Activated gamma-delta T cell (primary cell): Measurements from ENCODE around the gene BICDL2.

Source experiments
- DNase-seq: peaks from one replicate; lab custom pipeline; 2025; lab: John Stamatoyannopoulos, UW

Gene BICDL2

DNA sequence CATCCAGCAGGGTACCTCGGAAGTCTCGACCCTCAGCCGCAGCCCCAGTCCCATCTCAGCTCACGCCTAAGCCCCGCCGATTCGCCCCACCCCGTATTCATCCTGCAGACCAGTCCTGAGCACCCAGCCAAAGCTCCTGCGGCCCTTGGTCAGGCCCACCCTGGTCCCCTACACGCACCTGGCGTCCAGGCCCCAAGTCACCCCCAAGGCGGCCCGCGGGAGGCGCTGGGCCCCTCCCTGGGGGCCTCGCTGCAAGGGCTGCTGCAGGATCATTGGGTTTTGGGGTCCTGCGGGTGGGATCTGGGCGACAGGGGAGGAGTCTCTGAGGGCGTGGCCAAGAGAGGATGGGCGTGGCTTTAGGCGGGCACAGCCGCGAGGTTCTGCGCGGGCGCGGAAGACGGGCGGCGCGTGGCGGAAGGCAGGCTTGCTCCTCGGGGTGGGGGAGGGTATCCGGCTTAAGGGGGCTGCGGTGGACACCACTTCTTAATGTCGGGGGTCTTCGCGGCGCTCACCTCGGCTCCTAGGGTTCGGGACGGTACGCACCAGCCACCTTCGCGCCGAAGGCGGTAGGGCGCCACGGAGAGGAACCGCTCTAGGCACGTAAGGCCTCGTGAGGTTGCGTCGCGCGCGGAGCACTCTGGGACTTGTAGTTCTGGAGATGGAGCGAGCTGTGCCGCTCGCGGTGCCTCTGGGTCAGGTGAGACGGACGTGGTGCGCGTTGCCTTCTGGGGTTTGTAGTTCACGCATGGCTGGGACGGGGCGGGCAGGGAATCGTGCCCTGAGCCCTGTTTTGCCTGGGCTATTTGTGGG is 12.9 kb downstream of the BICDL2 start, which contains the start of the genes HCFC1R1 and THOC6:
Gene HCFC1R1 (minus strand): TSS at position 274 of the 810 bp plus-strand sequence. CDS start 1 bp downstream, at position 273.
Gene THOC6 (plus strand): TSS at position 367 of the 810 bp plus-strand sequence. CDS start 292 bp downstream, at position 659.
- peak; percentile 83 for DNase-seq

DNA sequence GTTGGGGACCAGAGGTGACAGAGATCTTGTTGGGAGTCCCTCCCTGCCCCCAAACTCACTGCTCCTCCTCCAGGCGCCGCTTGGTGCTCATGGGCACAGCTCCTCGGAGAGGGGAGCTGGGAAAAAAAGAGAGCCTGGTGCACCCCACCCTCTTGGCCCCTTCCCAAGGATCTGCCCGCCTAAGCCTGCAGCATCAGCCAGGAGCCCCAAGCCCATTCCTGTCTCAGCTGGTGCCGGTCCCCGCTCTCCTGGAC is 13.4 kb downstream of the BICDL2 start:
- DNase-seq, result no peak

DNA sequence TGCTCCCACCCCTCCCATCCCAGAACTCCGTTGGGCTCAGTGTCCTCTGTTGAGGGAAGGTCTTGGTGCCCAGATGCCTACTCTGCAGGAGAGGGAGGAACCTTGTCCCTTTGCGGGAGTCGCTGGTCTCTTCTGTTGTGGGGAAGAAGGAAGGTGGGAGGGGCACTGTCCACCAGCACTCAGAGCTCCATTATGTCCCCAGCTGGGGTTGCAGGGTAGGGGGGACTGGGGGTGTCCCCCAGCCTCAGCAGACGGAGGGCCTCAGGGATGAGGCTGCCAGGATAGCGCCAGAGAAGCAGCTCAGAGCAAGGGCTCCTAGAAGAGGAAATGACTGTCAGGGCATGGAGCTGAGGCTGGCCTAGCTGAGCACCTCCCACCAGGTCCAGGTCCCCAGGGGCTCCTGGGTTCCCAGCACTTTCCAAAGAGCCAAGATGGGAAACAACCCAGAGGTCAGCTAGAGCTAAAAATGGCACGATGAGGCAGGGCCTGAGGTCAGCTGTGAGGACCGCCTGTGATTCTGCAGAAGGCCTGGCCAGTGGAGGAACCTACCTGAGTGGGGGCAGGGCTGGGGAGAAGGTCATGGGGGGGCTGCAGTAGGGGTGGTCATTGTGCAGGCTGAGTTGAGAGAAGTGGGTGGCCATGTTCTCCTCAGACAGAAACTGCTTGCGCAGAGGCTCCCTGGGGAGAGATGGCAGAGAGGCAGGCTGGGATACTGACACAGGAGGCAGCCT is 13.9 kb downstream of the BICDL2 start:
- no peak for DNase-seq

DNA sequence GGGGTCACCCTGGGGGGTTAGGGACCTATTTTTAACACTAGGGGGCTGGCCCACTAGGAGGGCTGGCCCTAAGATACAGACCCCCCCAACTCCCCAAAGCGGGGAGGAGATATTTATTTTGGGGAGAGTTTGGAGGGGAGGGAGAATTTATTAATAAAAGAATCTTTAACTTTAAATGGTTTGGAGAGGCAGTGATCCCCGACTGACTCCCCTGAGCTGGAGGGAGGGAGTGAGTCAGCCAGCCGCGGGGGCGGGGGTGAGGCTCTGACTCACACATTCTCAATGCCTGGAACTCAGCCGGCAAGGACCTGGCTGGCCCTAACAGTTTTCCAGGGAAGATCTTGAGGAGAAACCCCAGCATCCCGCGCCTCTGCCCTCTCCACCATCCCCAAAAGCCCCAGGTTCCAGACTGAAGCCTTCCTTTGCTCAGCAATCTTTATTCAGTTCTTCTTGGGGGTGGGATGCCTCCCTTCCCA is 14.5 kb downstream of the BICDL2 start:
- peak; percentile 70 for DNase-seq

DNA sequence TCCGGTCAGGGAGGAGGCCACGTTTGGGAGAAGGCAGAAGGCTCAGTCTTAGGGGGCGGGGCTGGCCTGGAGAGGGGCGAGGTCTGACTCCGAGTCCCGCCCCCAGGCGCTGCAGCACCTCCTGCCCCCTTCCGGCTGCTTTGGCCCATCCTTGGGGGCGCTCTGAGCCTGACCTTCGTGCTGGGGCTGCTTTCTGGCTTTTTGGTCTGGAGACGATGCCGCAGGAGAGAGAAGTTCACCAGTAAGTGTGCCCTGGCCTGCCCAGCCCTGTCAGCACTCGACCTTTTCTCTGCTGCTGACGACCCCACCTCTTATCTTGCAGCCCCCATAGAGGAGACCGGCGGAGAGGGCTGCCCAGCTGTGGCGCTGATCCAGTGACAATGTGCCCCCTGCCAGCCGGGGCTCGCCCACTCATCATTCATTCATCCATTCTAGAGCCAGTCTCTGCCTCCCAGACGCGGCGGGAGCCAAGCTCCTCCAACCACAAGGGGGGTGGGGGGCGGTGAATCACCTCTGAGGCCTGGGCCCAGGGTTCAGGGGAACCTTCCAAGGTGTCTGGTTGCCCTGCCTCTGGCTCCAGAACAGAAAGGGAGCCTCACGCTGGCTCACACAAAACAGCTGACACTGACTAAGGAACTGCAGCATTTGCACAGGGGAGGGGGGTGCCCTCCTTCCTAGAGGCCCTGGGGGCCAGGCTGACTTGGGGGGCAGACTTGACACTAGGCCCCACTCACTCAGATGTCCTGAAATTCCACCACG is 15.1 kb downstream of the BICDL2 start:
- DNase-seq, result peak; percentile 48

DNA sequence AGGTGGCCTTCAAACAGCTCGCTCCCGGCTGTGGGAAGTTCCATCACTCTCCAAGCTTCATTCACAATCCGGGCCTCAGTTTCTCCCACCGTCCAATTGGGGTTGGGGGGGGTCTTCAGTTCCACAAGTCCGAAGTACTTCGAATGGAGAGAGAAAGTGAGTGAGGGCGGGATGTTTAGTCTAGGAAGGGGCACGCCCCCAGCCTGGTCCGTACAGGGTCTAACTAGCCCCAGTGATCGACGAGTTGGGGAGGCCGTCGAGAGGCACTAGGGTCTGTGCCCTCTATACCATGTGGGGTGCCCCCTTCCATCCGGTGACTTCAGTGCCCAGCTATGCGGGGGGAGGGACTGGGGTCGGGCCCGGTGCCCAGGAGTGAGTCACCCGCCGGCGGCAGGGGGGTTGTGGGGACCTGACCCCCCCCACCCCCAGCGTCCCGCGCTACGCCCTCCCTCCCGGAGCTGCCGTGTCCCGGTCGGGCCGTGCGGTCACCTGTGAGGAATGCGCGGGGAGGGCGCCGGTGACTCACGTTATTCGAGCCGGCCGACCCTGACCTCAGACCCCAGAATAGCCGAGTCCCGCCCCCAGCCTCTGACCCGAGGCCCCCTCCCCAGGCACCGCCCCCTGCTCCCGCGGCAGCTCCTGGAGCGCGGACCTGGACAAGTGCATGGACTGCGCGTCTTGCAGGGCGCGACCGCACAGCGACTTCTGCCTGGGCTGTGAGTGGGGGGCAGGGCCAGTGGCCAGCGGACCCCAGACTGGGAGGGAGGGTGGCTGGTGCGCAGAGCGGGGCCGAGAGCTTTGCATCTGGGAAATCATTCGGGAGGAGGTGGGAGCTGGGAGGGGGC is 15.9 kb downstream of the BICDL2 start:
- peak; percentile 76 for DNase-seq

DNA sequence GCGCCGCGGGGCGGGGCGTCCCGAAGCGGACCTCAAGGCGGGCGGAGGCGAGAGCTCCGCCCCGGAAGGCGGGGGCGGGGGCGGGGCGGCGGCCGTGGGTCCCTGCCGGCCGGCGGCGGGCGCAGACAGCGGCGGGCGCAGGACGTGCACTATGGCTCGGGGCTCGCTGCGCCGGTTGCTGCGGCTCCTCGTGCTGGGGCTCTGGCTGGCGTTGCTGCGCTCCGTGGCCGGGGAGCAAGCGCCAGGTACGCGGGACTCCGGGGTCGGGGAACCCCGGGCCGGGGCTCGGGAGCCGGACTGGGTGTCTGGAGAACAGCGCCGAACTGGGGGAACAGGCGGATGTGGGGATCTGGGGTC is 16.5 kb downstream of the BICDL2 start, which contains the start of gene TNFRSF12A:
Gene TNFRSF12A (plus strand): TSS at position 122 of the 357 bp plus-strand sequence. CDS start 30 bp downstream, at position 152.
- peak; percentile 69 for DNase-seq

DNA sequence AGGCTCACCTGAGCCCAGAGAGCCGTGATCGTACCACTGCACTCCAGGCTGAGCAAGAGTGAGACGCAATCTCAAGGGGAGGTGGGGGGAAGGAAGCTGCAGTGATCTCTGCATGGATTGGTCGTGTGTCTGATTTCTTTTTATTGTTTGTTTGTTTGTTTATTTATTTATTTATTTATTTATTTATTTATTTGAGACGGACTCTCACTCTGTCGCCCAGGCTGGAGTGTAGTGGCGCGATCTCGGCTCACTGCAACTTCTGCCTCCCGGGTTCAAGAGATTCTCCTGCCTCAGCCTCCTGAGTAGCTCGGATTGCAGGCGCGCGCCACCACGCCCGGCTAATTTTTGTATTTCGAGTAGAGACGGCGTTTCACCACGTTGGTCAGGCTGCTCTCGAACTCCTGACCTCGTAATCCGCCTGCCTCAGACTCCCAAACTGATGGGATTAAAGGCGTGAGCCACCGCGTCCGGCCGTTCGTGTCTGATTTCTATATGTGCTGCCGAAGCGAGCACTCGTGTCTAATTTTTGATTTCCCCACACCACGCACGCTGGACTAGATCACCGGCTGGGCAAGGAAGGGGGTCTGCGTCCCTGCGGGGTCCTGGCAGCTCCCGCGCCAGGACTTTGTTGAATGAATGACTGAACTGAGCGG is 17.0 kb downstream of the BICDL2 start:
- DNase-seq, result no peak

DNA sequence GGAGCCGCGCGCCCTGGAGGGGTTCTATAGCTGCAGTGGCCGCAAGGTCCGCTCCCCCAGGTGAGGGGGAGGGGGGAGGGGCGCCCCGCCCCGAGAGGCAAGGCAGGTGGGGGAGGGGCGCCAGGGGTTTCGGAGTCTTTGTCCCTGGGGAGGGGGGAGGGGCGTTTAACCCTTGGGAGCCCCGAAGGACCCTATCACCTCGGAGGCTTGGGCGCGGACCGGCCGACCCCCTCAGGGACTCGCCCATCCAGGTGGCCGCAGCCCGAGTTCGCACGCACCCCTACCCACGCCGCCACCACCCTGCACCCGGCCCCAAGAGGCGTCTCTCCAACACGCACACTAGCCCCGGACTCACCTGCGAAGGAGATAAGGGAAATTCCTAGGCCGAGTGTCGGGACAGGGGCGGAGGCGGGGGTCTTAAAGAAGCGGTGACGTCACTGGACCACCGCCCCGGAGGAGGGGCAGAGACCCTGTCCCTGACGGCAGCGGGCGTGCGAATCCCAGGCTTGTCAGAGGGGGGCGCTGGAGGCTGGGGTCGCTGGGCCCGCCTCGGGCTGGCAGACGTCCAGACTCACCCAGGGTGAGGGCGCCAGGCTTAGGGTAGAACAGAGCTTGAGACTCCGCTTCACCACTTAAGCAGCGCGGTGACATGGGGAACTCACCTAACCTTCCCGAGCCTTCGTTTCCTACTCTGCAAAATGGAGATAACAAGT is 18.8 kb downstream of the BICDL2 start, which contains the start of gene CLDN6:
Gene CLDN6 (minus strand): TSS at position 390 of the 713 bp plus-strand sequence. CDS start 2,162 bp downstream, outside the sequence.
- DNase-seq, result no peak

DNA sequence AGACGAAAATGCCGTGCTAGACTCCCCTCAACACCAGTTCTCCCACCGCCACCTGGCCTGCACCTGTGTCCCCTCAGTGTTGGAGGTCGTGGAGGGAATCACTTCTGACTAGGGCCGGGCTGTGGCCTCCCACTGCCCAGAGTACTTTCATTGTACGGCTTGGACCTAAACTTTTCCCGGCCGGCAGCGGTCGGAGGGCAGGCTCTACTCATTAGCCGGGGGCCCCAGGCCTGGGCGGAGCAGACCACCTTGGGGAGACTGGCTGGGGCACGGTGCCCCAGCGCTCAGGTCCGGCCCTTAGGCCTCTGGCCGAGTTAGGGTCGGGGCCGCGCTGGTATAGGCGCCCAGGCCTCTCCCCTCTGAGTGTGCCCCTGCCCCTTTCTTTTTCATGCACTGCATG is 19.4 kb downstream of the BICDL2 start:
- DNase-seq, result no peak

DNA sequence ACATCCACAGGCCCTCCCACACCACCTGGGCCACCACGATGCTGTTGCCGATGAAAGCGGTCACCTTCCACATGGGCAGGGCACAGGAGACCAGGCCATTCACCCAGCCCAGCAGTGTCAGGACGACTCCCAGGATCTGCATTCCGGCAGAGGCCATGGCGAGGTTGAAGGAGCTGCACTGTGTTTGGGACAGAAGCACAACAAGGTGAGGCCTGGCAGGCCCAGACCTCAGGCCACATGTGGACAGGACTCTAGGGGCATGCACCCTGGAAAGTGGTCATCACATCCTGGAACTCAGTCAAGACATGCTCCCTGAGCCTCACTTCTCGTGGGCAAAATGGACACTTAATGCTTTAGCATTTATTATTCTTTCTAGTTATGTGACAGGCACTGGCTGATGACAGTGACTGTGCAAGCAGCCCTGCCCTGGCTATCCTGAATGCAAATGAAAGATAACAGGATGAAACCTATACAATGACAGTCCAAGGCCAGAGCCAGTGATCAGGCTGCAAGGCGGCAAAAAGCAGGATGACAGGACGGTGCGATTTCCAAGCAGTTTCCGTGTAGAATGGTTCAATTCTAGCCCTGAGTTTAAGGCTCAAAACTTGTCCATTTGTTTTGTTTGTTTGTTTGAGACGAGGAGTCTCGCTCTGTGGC is 20.8 kb downstream of the BICDL2 start:
- no peak for DNase-seq

DNA sequence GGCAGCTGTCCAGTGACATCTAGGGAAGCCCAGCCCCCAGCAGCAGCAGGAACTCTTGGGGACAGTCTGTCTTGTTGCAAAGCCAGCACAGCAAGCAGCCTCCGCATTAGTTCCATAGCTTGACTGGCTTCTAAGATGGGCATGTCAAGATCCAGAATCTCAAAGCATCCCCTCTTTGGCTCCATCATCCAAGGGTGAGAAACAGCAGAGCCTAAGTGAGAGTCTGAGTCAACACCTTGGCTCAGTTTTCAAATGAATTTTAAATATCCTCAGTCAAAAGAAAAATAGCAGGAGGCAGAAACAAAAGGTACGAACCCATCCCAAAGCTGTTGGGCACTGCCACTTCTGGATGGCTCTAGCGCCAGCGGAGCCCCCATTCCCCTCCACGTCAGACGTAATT is 21.8 kb downstream of the BICDL2 start:
- no peak for DNase-seq

DNA sequence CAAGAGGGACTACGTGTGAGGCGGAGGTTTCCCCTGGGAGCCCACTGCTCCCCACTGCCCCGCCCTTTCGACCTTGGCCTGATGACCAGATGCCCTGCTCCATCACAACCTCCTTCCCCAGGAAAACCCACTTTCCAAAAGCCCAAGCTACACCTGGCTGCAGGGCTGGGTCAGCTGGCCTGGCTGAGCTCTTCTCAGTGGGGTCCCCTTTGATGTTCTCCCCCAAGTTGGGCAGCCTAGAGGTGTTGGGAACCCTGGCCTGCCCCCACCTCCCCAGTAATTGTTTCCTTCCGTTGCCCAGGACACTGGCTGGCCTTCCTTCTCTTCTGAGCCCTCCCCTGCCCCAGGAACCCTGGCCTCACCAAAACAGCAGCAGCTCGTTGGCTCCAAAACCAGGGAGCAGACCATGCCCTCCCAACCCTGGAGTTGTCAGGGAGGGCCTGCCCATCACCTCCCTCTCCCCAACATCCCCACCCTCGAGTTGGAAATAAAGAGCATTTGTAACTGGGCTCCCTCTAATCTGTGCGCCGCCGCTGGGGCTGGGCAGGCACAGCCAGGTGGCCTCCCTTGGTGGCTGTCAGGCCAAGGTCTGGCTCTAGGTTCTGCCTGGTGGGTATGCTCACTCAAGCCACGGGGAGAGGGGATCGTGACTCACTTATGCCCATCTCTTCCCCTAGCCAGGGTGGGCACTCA is 22.6 kb downstream of the BICDL2 start:
- no peak for DNase-seq

DNA sequence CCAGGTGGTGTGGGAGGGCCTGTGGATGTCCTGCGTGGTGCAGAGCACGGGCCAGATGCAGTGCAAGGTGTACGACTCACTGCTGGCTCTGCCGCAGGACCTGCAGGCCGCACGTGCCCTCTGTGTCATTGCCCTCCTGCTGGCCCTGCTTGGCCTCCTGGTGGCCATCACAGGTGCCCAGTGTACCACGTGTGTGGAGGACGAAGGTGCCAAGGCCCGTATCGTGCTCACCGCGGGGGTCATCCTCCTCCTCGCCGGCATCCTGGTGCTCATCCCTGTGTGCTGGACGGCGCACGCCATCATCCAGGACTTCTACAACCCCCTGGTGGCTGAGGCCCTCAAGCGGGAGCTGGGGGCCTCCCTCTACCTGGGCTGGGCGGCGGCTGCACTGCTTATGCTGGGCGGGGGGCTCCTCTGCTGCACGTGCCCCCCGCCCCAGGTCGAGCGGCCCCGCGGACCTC is 23.2 kb downstream of the BICDL2 start:
- no peak for DNase-seq

DNA sequence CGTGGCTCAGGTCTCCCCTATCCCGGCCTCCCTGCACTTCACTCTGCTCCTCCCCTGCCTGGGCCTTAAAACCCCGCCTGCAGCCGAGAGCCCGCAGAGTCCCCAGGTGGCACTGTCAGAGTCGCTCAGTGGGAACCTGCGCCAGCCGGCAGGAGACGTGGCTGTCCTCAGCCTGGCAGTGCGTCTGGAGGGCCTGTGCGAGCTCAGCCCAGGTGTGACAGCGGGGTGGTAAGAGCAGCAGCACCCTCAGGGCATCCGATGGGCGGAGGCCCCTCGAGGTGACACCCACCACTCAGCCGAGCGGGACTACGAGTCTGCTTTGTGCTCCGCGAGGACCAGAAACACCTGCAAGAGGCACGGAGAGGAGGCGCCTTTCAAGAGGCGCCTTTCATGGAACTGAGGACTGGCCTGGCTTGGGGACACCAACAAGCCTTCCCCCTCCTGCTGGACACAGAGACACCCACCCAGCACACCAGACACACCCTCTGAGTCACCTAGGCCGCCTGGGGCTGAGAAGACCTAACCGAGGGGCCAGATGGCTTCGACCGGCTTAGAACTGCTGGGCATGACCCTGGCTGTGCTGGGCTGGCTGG is 23.8 kb downstream of the BICDL2 start, which contains the start of gene CLDN9:
Gene CLDN9 (plus strand): TSS at position 96 of the 593 bp plus-strand sequence. CDS start 440 bp downstream, at position 536.
- DNase-seq, result no peak

DNA sequence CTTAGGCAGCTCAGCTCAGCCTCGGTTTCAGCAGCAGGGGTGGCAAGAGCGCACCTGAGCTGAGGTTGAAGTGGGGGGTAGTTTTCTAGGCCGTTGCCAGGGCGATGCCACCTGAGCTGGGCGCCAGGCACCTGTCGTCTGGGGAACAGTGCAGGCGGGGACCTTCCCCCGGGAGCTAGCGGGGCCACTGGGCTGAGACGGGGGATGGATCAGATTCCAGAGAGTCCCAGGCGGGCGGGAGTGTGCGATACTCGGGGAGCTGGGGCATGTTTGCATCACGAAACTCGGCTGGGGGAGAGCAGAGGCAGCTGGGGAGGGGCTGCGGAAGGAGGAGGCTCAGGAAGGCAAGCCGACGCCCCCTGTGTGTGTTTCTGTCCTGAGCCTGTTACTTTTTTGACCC is 24.5 kb downstream of the BICDL2 start:
- DNase-seq, result no peak

DNA sequence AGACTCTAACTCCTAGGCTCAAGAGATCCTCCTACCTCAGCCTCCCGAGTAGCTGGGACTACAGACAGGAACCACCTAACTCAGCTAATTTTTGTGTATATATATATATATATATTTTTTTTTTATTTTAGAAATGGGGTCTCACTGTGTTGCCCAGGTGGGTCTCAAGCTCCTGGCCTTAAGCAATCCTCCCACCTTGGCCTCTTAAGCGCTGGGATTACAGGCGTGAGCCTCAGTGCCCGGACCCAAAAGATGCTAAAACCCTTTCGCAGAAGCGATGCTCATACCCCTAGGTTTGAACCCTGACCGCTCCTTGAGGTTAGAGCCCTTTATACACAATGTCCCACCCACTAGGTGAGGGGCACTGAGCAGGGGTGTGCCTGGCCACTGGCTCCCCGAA is 26.2 kb downstream of the BICDL2 start:
- DNase-seq, result no peak
